Measurements from ENCODE around the gene HEG1. TPM values are rescaled to one million over a fixed set of nuclear protein-coding genes. Genes with fewer than 3 reads are reported as not detected.

Gene HEG1
- total RNA-seq, 2 donors from 2014 or later: 20.5 to 30.6 TPM

GRCh38 chr3:124926426-124927101 lies 129.2 kb downstream of the HEG1 start:
- Mint-ChIP-seq H3K4me3 (no peak overlapping the region), H3K36me3 (ENCODE audit: low read depth) (peaks cover 2% of the 10 kb centered on the region), H3K4me1 (peaks cover 2% of the 10 kb centered on the region), H3K27ac (no peak overlapping the region), H3K27me3 (peaks cover 22% of the 10 kb centered on the region)
- DNase-seq: no peak
- H3K9me3 ChIP-seq (ENCODE audit: control insufficient read depth, low read length, poor library complexity, severe bottlenecking): no peaks in the 10 kb centered on the region
- ATAC-seq: no peak

GRCh38 chr3:124924741-124925140 lies 131.1 kb downstream of the HEG1 start:
- Mint-ChIP-seq H3K27me3 (peaks cover 24% of the 10 kb centered on the region), H3K27ac (no peak overlapping the region), H3K36me3 (ENCODE audit: low read depth) (peaks cover 2% of the 10 kb centered on the region), H3K4me1 (peaks cover 2% of the 10 kb centered on the region), H3K4me3 (no peak overlapping the region)
- no peak for DNase-seq
- no peaks in the 10 kb centered on the region for H3K9me3 ChIP-seq (ENCODE audit: control insufficient read depth, low read length, poor library complexity, severe bottlenecking)
- no peak for ATAC-seq

GRCh38 chr3:124923833-124924232 lies 132.0 kb downstream of the HEG1 start:
- ATAC-seq (no peak), DNase-seq (no peak)
- Mint-ChIP-seq H3K4me1 (peaks cover 2% of the 10 kb centered on the region), H3K4me3 (no peak overlapping the region), H3K36me3 (ENCODE audit: low read depth) (peaks cover 2% of the 10 kb centered on the region), H3K27me3 (peaks cover 31% of the 10 kb centered on the region), H3K27ac (no peak overlapping the region)
- no peaks in the 10 kb centered on the region for H3K9me3 ChIP-seq (ENCODE audit: control insufficient read depth, low read length, poor library complexity, severe bottlenecking)

GRCh38 chr3:124920718-124921117 lies 135.1 kb downstream of the HEG1 start:
- no peaks in the 10 kb centered on the region for H3K9me3 ChIP-seq (ENCODE audit: control insufficient read depth, low read length, poor library complexity, severe bottlenecking)
- no peak overlapping the region for H3K27ac Mint-ChIP-seq
- no peak for DNase-seq
- H3K4me1 Mint-ChIP-seq: no peaks in the 10 kb centered on the region
- H3K27me3 Mint-ChIP-seq: peaks cover 50% of the 10 kb centered on the region
- H3K4me3 Mint-ChIP-seq: no peak overlapping the region
- ATAC-seq: no peak
- no peaks in the 10 kb centered on the region for H3K36me3 Mint-ChIP-seq (ENCODE audit: low read depth)

GRCh38 chr3:124919756-124920155 lies 136.0 kb downstream of the HEG1 start:
- Mint-ChIP-seq H3K4me3 (no peak overlapping the region), H3K36me3 (ENCODE audit: low read depth) (no peaks in the 10 kb centered on the region), H3K4me1 (no peaks in the 10 kb centered on the region), H3K27me3 (peaks cover 59% of the 10 kb centered on the region), H3K27ac (no peak overlapping the region)
- H3K9me3 ChIP-seq (ENCODE audit: control insufficient read depth, low read length, poor library complexity, severe bottlenecking): no peaks in the 10 kb centered on the region
- ATAC-seq (no peak), DNase-seq (no peak)

- Mint-ChIP-seq H3K27me3 (peaks cover 56% of the 10 kb centered on the region), H3K27ac (no peak overlapping the region), H3K4me3 (no peak overlapping the region), H3K4me1 (no peaks in the 10 kb centered on the region), H3K36me3 (ENCODE audit: low read depth) (no peaks in the 10 kb centered on the region)
- DNase-seq (no peak), ATAC-seq (no peak)
- H3K9me3 ChIP-seq (ENCODE audit: control insufficient read depth, low read length, poor library complexity, severe bottlenecking): no peaks in the 10 kb centered on the region
These were observed 137.3 kb downstream of the HEG1 start for GRCh38 chr3:124918524-124918923.

GRCh38 chr3:124916837-124917409 lies 138.9 kb downstream of the HEG1 start:
- H3K27ac Mint-ChIP-seq: no peak overlapping the region
- no peaks in the 10 kb centered on the region for H3K4me1 Mint-ChIP-seq
- no peaks in the 10 kb centered on the region for H3K36me3 Mint-ChIP-seq (ENCODE audit: low read depth)
- DNase-seq: no peak
- peaks cover 59% of the 10 kb centered on the region for H3K27me3 Mint-ChIP-seq
- no peaks in the 10 kb centered on the region for H3K9me3 ChIP-seq (ENCODE audit: control insufficient read depth, low read length, poor library complexity, severe bottlenecking)
- no peak overlapping the region for H3K4me3 Mint-ChIP-seq
- no peak for ATAC-seq

Other genes with a start within 250 kb of the HEG1 start
- gene ITGB5, start 168.6 kb downstream of the HEG1 start, total RNA-seq: 10 to 100 TPM in 1 of 2 donors, 1 to 10 TPM in 1; 3.1 to 61.3 TPM
- gene MUC13, start 121.2 kb downstream of the HEG1 start, total RNA-seq: under 1 TPM in 1 of 2 donors, not detected in 1; 0.45 TPM
- gene SLC12A8, start 156.8 kb upstream of the HEG1 start, total RNA-seq: under 1 TPM in 1 of 2 donors, not detected in 1; 0.40 TPM

Measured in T-helper 17 cell (primary cell).